Astrocyte (in vitro differentiated cells and primary cell): ENCODE data around the gene CDS2.

Experiments
- CTCF ChIP-seq: IDR thresholded peaks from 2 replicates; pipeline ENCODE4 v1.5.1; 2011; ENCODE audit warnings: low read depth, mild to moderate bottlenecking, inconsistent platforms, low read length, moderate library complexity; ENCODE audit not compliant: insufficient read depth
- EZH2 ChIP-seq: IDR thresholded peaks from 2 replicates; pipeline ENCODE4 v1.6.1; 2012; ENCODE audit warnings: mild to moderate bottlenecking, low read length, inconsistent platforms; ENCODE audit not compliant: insufficient read depth

GRCh38 chr20:5156675-5157448, 30.1 kb downstream of the CDS2 start:
- TF ChIP-seq EZH2 (no peak), CTCF (no peak)
